HG02588 (cell line): ENCODE measurements around the gene ESD.
"Not testable (repeated sequence)": the region's sequence is repeated elsewhere in the genome, so short reads cannot be mapped to it uniquely, and the experiment has no call there.

ENCODE experiments used
- ATAC-seq: cut with Tn5 transposase; IDR thresholded peaks from one replicate; pipeline ENCODE4 v1.9.1; 2021; ENCODE audit warnings: mild to moderate bottlenecking, moderate library complexity; ENCODE audit not compliant: unreplicated experiment

ESD gene

GRCh38 chr13:46796129-46796514 is 839 bp downstream of the ESD start:
- no peak for ATAC-seq

- no peak for ATAC-seq
Observed at GRCh38 chr13:46795321-46795720, 1.6 kb downstream of the ESD start.

GRCh38 chr13:46783504-46783903 is 13.5 kb downstream of the ESD start:
- no peak for ATAC-seq

DNA sequence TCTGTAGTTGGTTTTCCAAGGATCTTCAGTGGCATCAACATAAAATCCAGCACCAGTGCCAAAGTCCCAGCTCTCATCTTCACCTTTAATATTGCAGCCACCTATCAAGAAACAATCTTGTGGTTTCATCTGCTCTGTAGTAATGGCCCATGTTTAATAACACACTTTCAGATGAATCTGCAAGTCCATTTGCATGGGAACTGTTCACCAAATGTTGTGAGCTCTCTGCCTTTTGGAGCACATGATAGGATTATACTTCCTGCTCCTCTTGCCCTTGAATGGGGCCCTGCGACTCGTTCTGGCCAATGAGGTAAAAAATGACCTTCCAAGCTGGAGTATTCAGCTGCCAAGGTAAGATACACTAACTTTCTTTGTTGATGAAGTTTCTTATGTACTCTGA is 14.3 kb downstream of the ESD start:
- ATAC-seq, result no peak

- no peak for ATAC-seq
Observed at GRCh38 chr13:46782066-46782465, 14.9 kb downstream of the ESD start.

GRCh38 chr13:46778890-46779289 is 18.1 kb downstream of the ESD start:
- no peak for ATAC-seq

DNA sequence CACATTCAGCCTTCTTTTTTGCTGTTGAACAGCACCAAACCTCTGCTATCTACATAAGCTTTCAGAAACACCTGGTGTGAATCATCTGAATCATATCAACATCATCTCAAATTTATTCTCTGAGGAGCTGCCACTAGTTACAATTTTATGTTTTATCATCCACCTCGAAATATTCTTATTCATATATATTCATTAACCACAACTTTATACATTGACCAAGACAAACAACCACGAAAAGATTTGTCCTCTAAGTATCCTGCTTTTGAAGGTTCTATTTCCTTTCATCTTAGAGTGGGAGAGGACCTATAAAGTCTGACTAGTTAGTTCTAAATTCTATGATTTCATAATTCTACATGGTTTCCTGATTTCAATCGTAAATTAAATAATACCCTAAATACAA is 18.9 kb downstream of the ESD start:
- no peak for ATAC-seq

- ATAC-seq, result no peak
Observed at GRCh38 chr13:46775385-46776107, 21.4 kb downstream of the ESD start.

DNA sequence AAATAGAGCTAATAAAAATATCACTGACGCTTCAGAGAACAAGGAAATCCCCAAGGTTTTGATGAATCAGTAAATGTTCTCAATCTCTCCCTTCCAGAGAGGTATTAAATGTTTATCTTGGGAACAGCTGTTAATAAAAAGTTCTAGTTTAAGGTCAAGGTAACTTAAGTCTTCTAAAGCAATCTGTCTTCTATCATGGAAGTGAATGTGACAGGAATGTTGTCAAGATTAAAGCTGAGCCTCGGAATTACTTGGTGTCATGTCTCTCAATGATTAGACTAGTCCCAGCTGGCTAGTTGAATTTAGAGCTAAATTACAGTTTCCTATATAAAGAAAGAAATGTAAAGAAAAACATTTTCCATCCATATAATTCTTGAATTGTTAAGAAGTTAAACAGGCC is 23.4 kb downstream of the ESD start:
- ATAC-seq, result no peak

GRCh38 chr13:46771693-46772092 is 25.3 kb downstream of the ESD start:
- no peak for ATAC-seq

DNA sequence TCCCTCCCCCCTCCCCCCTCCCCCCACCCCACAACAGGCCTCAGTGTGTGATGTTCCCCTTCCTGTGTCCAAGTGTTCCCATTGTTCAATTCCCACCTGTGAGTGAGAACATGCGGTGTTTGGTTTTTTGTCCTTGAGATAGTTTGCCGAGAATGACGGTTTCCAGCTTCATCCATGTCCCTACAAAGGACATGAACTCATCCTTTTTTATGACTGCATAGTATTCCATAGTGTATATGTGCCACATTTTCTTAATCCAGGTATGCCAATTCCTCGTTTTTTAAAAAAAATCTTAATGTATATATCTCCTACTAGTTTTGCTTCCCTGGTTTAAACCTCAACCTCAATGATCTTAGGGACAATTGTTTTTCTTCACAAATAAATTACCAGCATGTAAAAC is 27.0 kb downstream of the ESD start:
- not testable (repeated sequence) for ATAC-seq

DNA sequence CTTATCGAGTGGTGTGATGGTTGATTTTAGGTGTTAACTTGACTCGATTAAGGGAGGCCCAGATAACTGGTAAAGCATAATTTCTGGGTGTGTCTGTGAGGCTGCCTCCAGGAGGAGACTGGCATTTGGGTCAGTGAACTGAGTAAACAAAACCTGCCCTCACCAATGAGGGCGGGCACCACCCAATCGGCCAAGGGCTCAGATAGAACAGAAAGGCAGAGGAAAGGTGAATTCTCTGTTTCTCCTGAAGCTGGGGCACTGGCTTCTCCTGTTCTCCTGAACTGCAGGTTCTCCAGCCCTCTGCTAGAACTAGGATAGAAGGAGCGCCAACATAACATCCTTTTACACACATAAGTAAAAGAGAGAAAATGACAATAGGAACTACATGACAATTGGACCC is 35.1 kb downstream of the ESD start:
- ATAC-seq, result no peak

- ATAC-seq, result no peak
Observed at GRCh38 chr13:46761174-46761573, 35.8 kb downstream of the ESD start.

- ATAC-seq, result no peak
Observed at GRCh38 chr13:46759846-46760245, 37.1 kb downstream of the ESD start.

DNA sequence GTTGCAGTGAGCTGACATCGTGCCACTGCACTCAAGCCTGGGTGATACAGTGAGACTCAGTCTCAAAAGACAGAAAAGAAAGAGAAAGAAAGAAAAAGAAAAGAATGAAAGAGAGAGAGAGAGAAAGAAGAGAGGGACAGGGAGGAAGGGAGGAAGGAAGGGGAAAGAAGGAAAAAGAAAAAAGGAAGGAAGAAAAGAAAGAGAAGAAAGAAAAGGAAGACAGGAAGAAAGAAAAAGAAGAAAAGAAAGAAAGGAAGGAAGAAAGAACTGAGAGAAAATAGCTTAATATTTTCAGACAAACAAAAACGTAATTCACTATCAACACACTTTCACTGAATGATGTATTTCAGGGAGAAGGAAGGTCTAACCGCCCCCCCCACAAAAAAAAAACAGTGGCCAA is 39.3 kb downstream of the ESD start:
- no peak for ATAC-seq

- no peak for ATAC-seq
Observed at GRCh38 chr13:46756977-46757376, 40.0 kb downstream of the ESD start.

DNA sequence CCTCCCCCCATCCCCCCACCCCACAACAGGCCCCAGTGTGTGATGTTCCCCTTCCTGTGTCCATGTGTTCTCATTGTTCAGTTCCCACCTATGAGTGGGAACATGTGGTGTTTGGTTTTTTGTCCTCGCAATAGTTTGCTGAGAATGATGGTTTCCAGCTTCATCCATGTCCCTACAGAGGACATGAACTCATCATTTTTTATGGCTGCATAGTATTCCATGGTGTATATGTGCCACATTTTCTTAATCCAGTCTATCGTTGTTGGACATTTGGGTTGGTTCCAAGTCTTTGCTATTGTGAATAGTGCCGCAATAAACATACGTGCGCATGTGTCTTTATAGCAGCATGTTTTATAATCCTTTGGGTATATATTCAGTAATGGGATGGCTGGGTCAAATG is 41.5 kb downstream of the ESD start:
- ATAC-seq, result not testable (repeated sequence)

- ATAC-seq, result no peak
Observed at GRCh38 chr13:46754812-46755211, 42.1 kb downstream of the ESD start.

GRCh38 chr13:46753917-46754316 is 43.0 kb downstream of the ESD start:
- no peak for ATAC-seq

DNA sequence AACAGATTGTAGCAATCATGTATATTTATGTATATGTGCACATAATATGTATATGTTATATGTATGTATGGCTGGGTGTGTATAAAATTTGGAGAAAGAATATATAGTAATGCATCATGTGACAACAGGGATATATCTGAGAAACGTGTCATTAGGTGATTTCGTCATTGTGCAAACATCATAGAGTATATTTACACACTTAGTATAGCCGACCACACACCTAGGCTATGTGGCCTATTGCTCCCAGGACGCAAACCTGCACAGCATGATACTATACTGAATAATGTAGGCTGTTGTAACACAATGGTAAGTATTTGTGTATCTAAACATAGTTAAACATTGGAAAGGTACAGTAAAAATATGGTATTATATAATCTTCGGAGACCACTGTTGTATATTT is 43.8 kb downstream of the ESD start:
- no peak for ATAC-seq

GRCh38 chr13:46751811-46752635 is 44.9 kb downstream of the ESD start:
- peak; percentile 86 for ATAC-seq

DNA sequence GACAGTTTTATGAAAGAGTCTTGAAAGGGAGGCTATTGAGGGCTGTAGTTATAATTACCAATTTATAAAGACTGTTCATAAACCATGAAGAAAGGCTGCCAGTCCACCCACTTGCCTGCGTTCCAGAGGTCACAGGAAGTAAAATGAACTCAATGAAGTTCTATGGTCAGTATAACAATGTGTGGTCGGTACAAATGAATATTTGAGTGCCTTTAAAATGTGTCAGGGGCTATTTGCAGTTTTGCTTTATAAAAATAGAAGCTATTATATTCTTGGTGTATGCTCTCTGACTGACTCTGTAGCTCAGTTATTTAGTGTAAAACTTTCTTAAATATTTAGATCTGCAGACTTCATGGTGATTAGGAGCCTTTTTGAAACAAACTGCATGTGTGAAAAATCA is 47.0 kb downstream of the ESD start:
- ATAC-seq, result no peak
